Immature natural killer cell (primary cell): ENCODE measurements around the gene ATN1. TPM values are rescaled to one million over a fixed set of nuclear protein-coding genes. Genes with fewer than 3 reads are reported as not detected.
"Not testable (repeated sequence)": the region's sequence is repeated elsewhere in the genome, so short reads cannot be mapped to it uniquely, and the experiment has no call there.

Experiments
- DNase-seq, 3 donors: peaks; one replicate each; pipeline ENCODE4 v3.0.0; 2022; ENCODE audit warnings: mixed read lengths in 1 of 3
- H3K27ac Mint-ChIP-seq, 6 donors: one replicate each; pipeline ENCODE4 v1.8.0; 2020; ENCODE audit warnings: mixed read lengths in 6 of 6, mild to moderate bottlenecking in 5 of 6, inconsistent platforms in 4 of 6, moderate library complexity in 3 of 6
- H3K27me3 Mint-ChIP-seq, 3 donors: one replicate each; pipeline ENCODE4 v1.8.0; 2020 to 2021; ENCODE audit warnings: low read depth in 3 of 3, mild to moderate bottlenecking in 3 of 3, mixed read lengths in 3 of 3, moderate library complexity in 3 of 3, inconsistent platforms in 1 of 3
- H3K36me3 Mint-ChIP-seq, 3 donors: one replicate each; pipeline ENCODE4 v1.8.0; 2020; ENCODE audit warnings: mixed read lengths in 3 of 3, inconsistent platforms in 2 of 3, mild to moderate bottlenecking in 2 of 3
- H3K4me1 Mint-ChIP-seq, 2 donors: one replicate each; pipeline ENCODE4 v1.8.0; 2020; ENCODE audit warnings: inconsistent platforms in 2 of 2, mild to moderate bottlenecking in 2 of 2, mixed read lengths in 2 of 2, moderate library complexity in 1 of 2
- H3K4me3 Mint-ChIP-seq, 5 donors: one replicate each; pipeline ENCODE4 v1.8.0; 2020; ENCODE audit warnings: mild to moderate bottlenecking in 5 of 5, mixed read lengths in 5 of 5, inconsistent platforms in 3 of 5, moderate library complexity in 3 of 5
- H3K9me3 Mint-ChIP-seq, 6 donors: one replicate each; pipeline ENCODE4 v1.8.0; 2020; ENCODE audit warnings: mild to moderate bottlenecking in 6 of 6, mixed read lengths in 6 of 6, inconsistent platforms in 4 of 6, moderate library complexity in 3 of 6
- polyA plus RNA-seq, 3 donors: library from polyadenylated mRNA; unstranded; fragments of 300-500 nt; fragmentation: Illumina TruSeq; gene quantifications; one replicate each; pipeline ENCODE4 v1.2.3, GENCODE V29; 2021

Gene ATN1
- 1 to 10 TPM in 2 of 3 donors, not detected in 1; 1.0 to 2.1 TPM for polyA plus RNA-seq

- H3K27ac Mint-ChIP-seq, result peak within 1 kb of the TSS; percentile 83 to 96 (median 90)
- peaks cover 0 to 18% (median 7%) of the 10 kb centered on the region in 3 donors for H3K27me3 Mint-ChIP-seq
- peaks cover 36 to 43% of the 10 kb centered on the region in 2 donors for H3K4me1 Mint-ChIP-seq
- H3K4me3 Mint-ChIP-seq, result peak within 1 kb of the TSS; percentile 81 to 92 (median 91)
- no peaks in the 10 kb centered on the region for H3K9me3 Mint-ChIP-seq
- H3K36me3 Mint-ChIP-seq, result no peaks in the 10 kb centered on the region
- peak; percentile 46 to 53 (median 49) for DNase-seq
Measured at GRCh38 chr12:6927379-6928021, at the start of gene ATN1. Gene ATN1 (plus strand): TSS chr12:6927959. CDS start chr12:6934002, 6,043 bp downstream.

GRCh38 chr12:6879824-6880223 is 47.9 kb upstream of the ATN1 start:
- not testable (repeated sequence) for H3K4me3 Mint-ChIP-seq, H3K27me3 Mint-ChIP-seq, H3K9me3 Mint-ChIP-seq, H3K4me1 Mint-ChIP-seq, DNase-seq, H3K27ac Mint-ChIP-seq
- peaks cover 4 to 11% (median 4%) of the 10 kb centered on the region in 3 donors for H3K36me3 Mint-ChIP-seq

GRCh38 chr12:6883252-6883651 is 44.5 kb upstream of the ATN1 start:
- Mint-ChIP-seq H3K4me3 (no peak overlapping the region), H3K36me3 (peaks cover 0 to 10% (median 4%) of the 10 kb centered on the region in 3 donors), H3K27me3 (no peaks in the 10 kb centered on the region)

GRCh38 chr12:6883683-6884082 is 44.1 kb upstream of the ATN1 start:
- no peak overlapping the region for H3K27ac Mint-ChIP-seq

More at GRCh38 chr12:6883252-6883651, 44.5 kb upstream of the ATN1 start:
- no peaks in the 10 kb centered on the region for H3K9me3 Mint-ChIP-seq
- DNase-seq, result no peak
- H3K4me1 Mint-ChIP-seq, result no peaks in the 10 kb centered on the region
- H3K27ac Mint-ChIP-seq, result no peak overlapping the region

GRCh38 chr12:6884539-6884938 is 43.2 kb upstream of the ATN1 start:
- no peak for DNase-seq
- H3K27ac Mint-ChIP-seq, result no peak overlapping the region
- no peaks in the 10 kb centered on the region for H3K9me3 Mint-ChIP-seq
- H3K4me1 Mint-ChIP-seq, result no peaks in the 10 kb centered on the region
- H3K4me3 Mint-ChIP-seq, result no peak overlapping the region
- peaks cover 0 to 10% (median 4%) of the 10 kb centered on the region in 3 donors for H3K36me3 Mint-ChIP-seq
- H3K27me3 Mint-ChIP-seq, result no peaks in the 10 kb centered on the region

More at GRCh38 chr12:6883683-6884082, 44.1 kb upstream of the ATN1 start:
- Mint-ChIP-seq H3K36me3 (peaks cover 0 to 10% (median 4%) of the 10 kb centered on the region in 3 donors), H3K9me3 (no peaks in the 10 kb centered on the region), H3K27me3 (no peaks in the 10 kb centered on the region), H3K4me3 (no peak overlapping the region), H3K4me1 (no peaks in the 10 kb centered on the region)
- DNase-seq, result no peak

- not testable (repeated sequence) for H3K36me3 Mint-ChIP-seq, H3K27ac Mint-ChIP-seq
Measured at GRCh38 chr12:6886206-6886999, 41.4 kb upstream of the ATN1 start.

GRCh38 chr12:6887460-6887859 is 40.3 kb upstream of the ATN1 start:
- no peaks in the 10 kb centered on the region for H3K9me3 Mint-ChIP-seq
- DNase-seq, result no peak
- peaks cover 0 to 10% (median 4%) of the 10 kb centered on the region in 3 donors for H3K36me3 Mint-ChIP-seq
- H3K4me3 Mint-ChIP-seq, result no peak overlapping the region
- H3K27me3 Mint-ChIP-seq, result peaks cover 0 to 6% (median 0%) of the 10 kb centered on the region in 3 donors
- H3K4me1 Mint-ChIP-seq, result peaks cover 12 to 13% of the 10 kb centered on the region in 2 donors
- H3K27ac Mint-ChIP-seq, result no peak overlapping the region

More at GRCh38 chr12:6886206-6886999, 41.4 kb upstream of the ATN1 start:
- not testable (repeated sequence) for H3K27me3 Mint-ChIP-seq, H3K4me1 Mint-ChIP-seq, H3K9me3 Mint-ChIP-seq, DNase-seq, H3K4me3 Mint-ChIP-seq

- H3K4me3 Mint-ChIP-seq, result no peak overlapping the region
- H3K27ac Mint-ChIP-seq, result peak overlapping the region in 1 of 6 donors; percentile 34
- peaks cover 0 to 9% (median 4%) of the 10 kb centered on the region in 3 donors for H3K36me3 Mint-ChIP-seq
- peaks cover 12 to 13% of the 10 kb centered on the region in 2 donors for H3K4me1 Mint-ChIP-seq
- DNase-seq, result no peak
- no peaks in the 10 kb centered on the region for H3K9me3 Mint-ChIP-seq
- H3K27me3 Mint-ChIP-seq, result peaks cover 0 to 6% (median 2%) of the 10 kb centered on the region in 3 donors
Measured at GRCh38 chr12:6888360-6888759, 39.4 kb upstream of the ATN1 start.

GRCh38 chr12:6888794-6889193 is 39.0 kb upstream of the ATN1 start:
- not testable (repeated sequence) for H3K4me3 Mint-ChIP-seq, H3K27ac Mint-ChIP-seq, H3K27me3 Mint-ChIP-seq, H3K36me3 Mint-ChIP-seq, DNase-seq, H3K9me3 Mint-ChIP-seq
- H3K4me1 Mint-ChIP-seq, result peaks cover 12 to 13% of the 10 kb centered on the region in 2 donors

- not testable (repeated sequence) for DNase-seq, H3K27me3 Mint-ChIP-seq, H3K36me3 Mint-ChIP-seq, H3K9me3 Mint-ChIP-seq
- Mint-ChIP-seq H3K27ac (peak overlapping the region in 4 of 6 donors; percentile 17 to 92 (median 88)), H3K4me3 (peak overlapping the region; percentile 83 to 87 (median 85)), H3K4me1 (peaks cover 12 to 13% of the 10 kb centered on the region in 2 donors)
Measured at GRCh38 chr12:6889775-6890573, 37.8 kb upstream of the ATN1 start.

- peak; percentile 98 to 99 (median 98) for DNase-seq
- Mint-ChIP-seq H3K9me3 (no peaks in the 10 kb centered on the region), H3K27ac (peak overlapping the region; percentile 91 to 96 (median 92)), H3K4me1 (peaks cover 12 to 13% of the 10 kb centered on the region in 2 donors), H3K27me3 (peaks cover 0 to 7% (median 2%) of the 10 kb centered on the region in 3 donors), H3K4me3 (peak overlapping the region; percentile 83 to 87 (median 85)), H3K36me3 (no peaks in the 10 kb centered on the region)
Measured at GRCh38 chr12:6890789-6891645, 36.7 kb upstream of the ATN1 start.

GRCh38 chr12:6891646-6892001 is 36.1 kb upstream of the ATN1 start:
- peak overlapping the region; percentile 83 to 87 (median 85) for H3K4me3 Mint-ChIP-seq
- peaks cover 0 to 7% (median 2%) of the 10 kb centered on the region in 3 donors for H3K27me3 Mint-ChIP-seq
- H3K36me3 Mint-ChIP-seq, result no peaks in the 10 kb centered on the region
- no peak for DNase-seq
- no peaks in the 10 kb centered on the region for H3K9me3 Mint-ChIP-seq
- H3K27ac Mint-ChIP-seq, result peak overlapping the region; percentile 91 to 96 (median 92)
- peaks cover 12 to 13% of the 10 kb centered on the region in 2 donors for H3K4me1 Mint-ChIP-seq

GRCh38 chr12:6892683-6893082 is 35.1 kb upstream of the ATN1 start:
- Mint-ChIP-seq H3K4me1 (peaks cover 12 to 13% of the 10 kb centered on the region in 2 donors), H3K4me3 (peak overlapping the region in 4 of 5 donors; percentile 13 to 85 (median 52)), H3K27ac (peak overlapping the region in 2 of 6 donors; percentile 40 to 92)
- H3K27me3 Mint-ChIP-seq, H3K36me3 Mint-ChIP-seq, DNase-seq, H3K9me3 Mint-ChIP-seq: not testable (repeated sequence)
